Colonic mucosa (tissue), 4 donors: ENCODE data around the gene CAPRIN1. TPM values are rescaled to one million over a fixed set of nuclear protein-coding genes. Genes with fewer than 3 reads are reported as not detected.

ENCODE experiments used
- DNase-seq: peaks from one replicate; pipeline ENCODE4 v3.0.0-alpha.2; 2020
- H3K27ac ChIP-seq: fragments of 200-600 bp; one replicate; pipeline ENCODE4 v1.8.0; 2021
- H3K27me3 ChIP-seq: fragments of 200-600 bp; one replicate; pipeline ENCODE4 v1.8.0; 2021
- H3K36me3 ChIP-seq: fragments of 200-600 bp; one replicate; pipeline ENCODE4 v1.8.0; 2021
- H3K4me1 ChIP-seq: fragments of 200-600 bp; one replicate; pipeline ENCODE4 v1.8.0; 2021; ENCODE audit warnings: mild to moderate bottlenecking
- H3K4me3 ChIP-seq: fragments of 200-600 bp; one replicate; pipeline ENCODE4 v1.8.0; 2021
- H3K9ac ChIP-seq, 2 donors: one replicate each; pipeline ENCODE4 v1.7.0; 2013; ENCODE audit warnings: control low read depth in 2 of 2, low read depth in 2 of 2, low read length in 2 of 2
- H3K9me3 ChIP-seq: fragments of 200-600 bp; one replicate; pipeline ENCODE4 v1.8.0; 2021
- intact Hi-C: fragments of 100-400 bp; cut with DNase I; formaldehyde crosslinking; loops from one replicate; pipeline ENCODE4 v1.14.1; 2022
- total RNA-seq, 2 donors: library from RNA; stranded (reverse); fragmentation: NEBNext Ultra II Directional in 1 of 2; extraction: Animal tissue kit (Norgen Biotek cat#: 25700) in 1 of 2; gene quantifications; one replicate each; pipeline ENCODE4 v1.2.1, GENCODE V29; 2021
- TF ChIP-seq, protein P1 (sequence below): fragments of 200-600 bp; IDR thresholded peaks from one replicate; pipeline ENCODE4 v1.8.0; 2022; ENCODE audit warnings: antibody characterized with exemption, mild to moderate bottlenecking
- donor health status: healthy.
- donor health status: DM: no; HTN: no; CAD: no.
- donor health status: DM: no; HTN: no; CAD: no.

The CAPRIN1 gene
- total RNA-seq, 2 donors from 2014 or later, result 182 to 274 TPM

DNA sequence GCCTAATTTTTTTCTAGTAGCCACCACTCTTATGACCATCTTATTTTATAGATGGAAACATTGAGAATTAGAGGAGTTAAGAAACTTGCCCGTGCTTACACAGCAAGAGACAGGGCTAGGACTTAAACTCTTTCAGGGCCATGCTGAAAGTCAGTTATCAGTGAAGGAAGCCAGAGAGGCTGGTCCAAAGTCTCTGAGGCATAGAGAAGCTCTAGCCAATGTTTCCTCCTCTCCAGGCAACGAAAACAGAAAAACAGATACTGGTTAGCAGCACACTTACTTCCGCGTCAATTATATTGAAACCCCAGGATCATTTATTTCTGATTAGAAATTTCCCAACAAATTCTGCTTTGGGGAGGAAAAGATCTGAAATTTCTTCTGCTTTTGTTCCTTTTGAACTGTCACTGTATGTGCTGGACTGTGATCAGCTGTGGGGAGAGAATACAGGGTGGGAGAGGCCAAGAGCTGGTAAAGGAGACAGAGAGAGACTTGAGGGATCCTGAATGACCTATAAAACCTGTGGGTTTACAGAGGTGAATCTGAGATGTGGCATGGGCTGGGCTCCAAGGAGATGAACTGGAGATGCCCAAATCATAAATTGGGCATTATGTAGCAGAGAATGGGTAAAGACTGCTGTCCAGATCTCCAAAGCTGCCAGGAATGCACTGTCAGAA is 37.5 kb upstream of the CAPRIN1 start:
- TF ChIP-seq, protein P1, sequence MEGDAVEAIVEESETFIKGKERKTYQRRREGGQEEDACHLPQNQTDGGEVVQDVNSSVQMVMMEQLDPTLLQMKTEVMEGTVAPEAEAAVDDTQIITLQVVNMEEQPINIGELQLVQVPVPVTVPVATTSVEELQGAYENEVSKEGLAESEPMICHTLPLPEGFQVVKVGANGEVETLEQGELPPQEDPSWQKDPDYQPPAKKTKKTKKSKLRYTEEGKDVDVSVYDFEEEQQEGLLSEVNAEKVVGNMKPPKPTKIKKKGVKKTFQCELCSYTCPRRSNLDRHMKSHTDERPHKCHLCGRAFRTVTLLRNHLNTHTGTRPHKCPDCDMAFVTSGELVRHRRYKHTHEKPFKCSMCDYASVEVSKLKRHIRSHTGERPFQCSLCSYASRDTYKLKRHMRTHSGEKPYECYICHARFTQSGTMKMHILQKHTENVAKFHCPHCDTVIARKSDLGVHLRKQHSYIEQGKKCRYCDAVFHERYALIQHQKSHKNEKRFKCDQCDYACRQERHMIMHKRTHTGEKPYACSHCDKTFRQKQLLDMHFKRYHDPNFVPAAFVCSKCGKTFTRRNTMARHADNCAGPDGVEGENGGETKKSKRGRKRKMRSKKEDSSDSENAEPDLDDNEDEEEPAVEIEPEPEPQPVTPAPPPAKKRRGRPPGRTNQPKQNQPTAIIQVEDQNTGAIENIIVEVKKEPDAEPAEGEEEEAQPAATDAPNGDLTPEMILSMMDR, result no peak
- no peaks in the 10 kb centered on the region for H3K4me1 ChIP-seq
- no peak for DNase-seq
- no peak overlapping the region for H3K27ac ChIP-seq
- H3K4me3 ChIP-seq, result no peak overlapping the region
- peak overlapping the region in 1 of 2 donors; percentile 12 for H3K9ac ChIP-seq
- no peaks in the 10 kb centered on the region for H3K9me3 ChIP-seq
- intact Hi-C loops, result no loop called here
- H3K36me3 ChIP-seq, result no peaks in the 10 kb centered on the region
- no peaks in the 10 kb centered on the region for H3K27me3 ChIP-seq

GRCh38 chr11:34021977-34022735 is 29.4 kb upstream of the CAPRIN1 start:
- Histone ChIP-seq H3K4me1 (no peaks in the 10 kb centered on the region), H3K36me3 (no peaks in the 10 kb centered on the region), H3K9ac (no peak overlapping the region), H3K27ac (no peak overlapping the region), H3K9me3 (no peaks in the 10 kb centered on the region), H3K27me3 (no peaks in the 10 kb centered on the region), H3K4me3 (no peak overlapping the region)
- intact Hi-C loops, result no loop called here
- no peak for DNase-seq
- TF ChIP-seq, protein P1, result no peak

GRCh38 chr11:34026432-34026831 is 25.1 kb upstream of the CAPRIN1 start:
- intact Hi-C loops, result no loop called here
- no peaks in the 10 kb centered on the region for H3K27me3 ChIP-seq
- H3K4me1 ChIP-seq, result no peaks in the 10 kb centered on the region
- no peaks in the 10 kb centered on the region for H3K36me3 ChIP-seq
- no peak overlapping the region for H3K4me3 ChIP-seq
- no peak overlapping the region for H3K9ac ChIP-seq
- TF ChIP-seq, protein P1, result no peak
- no peaks in the 10 kb centered on the region for H3K9me3 ChIP-seq
- H3K27ac ChIP-seq, result no peak overlapping the region
- DNase-seq, result no peak

DNA sequence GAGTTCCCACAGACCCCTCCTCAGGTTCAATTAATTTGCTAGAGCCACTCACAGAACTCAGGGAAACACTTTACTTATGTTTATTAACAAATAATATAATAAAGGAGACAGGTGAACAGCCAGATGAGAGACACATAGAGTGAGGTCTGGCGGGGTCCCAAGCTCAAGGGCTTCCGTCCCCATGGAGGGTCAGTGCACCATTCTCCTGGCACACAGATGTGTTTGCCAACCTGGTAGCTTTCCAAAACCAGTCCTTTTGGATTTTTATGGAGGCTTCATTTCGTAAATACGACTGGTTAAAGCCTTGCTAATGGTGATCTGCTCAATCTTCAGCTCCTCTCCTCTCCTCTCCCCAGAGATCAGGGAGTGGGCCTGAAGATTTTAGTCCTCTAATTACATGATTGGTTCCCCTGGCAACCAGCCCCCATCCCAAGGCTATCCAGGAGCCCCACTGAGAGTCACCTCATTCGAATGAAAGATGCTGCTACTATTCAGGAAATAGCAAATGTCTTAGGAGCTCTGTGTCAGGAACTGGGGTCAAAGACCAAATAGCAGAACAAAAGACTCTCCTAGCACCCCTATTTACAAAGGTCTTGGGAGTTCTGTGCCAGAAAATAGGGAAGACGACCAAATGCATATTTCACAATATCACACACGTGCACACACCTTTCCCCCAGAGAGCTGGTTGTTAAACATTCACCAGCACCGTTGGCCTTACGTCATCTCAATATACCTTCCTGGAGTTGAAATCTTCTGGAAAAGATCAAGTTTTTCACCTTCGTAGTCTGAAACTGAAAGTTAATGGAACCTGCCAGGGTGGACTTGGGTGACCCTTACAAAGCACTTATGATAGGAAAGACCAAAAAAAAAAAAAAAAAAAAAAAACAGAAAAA is 23.8 kb upstream of the CAPRIN1 start:
- Histone ChIP-seq H3K9ac (peak overlapping the region; percentile 24 to 75), H3K4me3 (no peak overlapping the region), H3K9me3 (no peaks in the 10 kb centered on the region), H3K36me3 (no peaks in the 10 kb centered on the region), H3K27ac (peak overlapping the region; percentile 85), H3K4me1 (no peaks in the 10 kb centered on the region), H3K27me3 (no peaks in the 10 kb centered on the region)
- DNase-seq, result peak; percentile 88
- TF ChIP-seq, protein P1, result no peak
- intact Hi-C loops, result no loop called here

DNA sequence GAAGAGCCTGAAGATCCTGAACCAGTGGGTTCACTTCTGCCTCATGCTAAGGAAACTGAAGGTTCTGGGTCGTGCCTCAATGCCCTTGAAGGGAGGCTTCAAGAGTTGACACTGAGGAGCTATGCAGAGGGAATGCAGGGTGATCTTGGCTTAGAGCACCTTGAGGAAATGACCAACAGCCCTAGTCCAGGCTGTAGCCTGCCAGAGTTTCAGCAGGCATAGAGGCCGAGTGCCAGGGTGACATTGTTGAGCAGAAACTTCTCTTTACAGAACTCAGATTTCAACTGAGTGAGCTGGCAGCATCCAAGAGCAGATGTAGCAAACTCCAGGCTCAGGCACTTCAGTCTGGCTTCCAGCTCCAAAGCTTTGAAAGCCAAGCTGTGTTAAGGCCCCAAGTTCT is 23.1 kb upstream of the CAPRIN1 start:
- H3K27me3 ChIP-seq, result no peaks in the 10 kb centered on the region
- peak overlapping the region; percentile 24 to 75 for H3K9ac ChIP-seq
- H3K36me3 ChIP-seq, result no peaks in the 10 kb centered on the region
- TF ChIP-seq, protein P1, result no peak
- H3K4me1 ChIP-seq, result no peaks in the 10 kb centered on the region
- H3K4me3 ChIP-seq, result no peak overlapping the region
- H3K9me3 ChIP-seq, result no peaks in the 10 kb centered on the region
- peak overlapping the region; percentile 85 for H3K27ac ChIP-seq
- intact Hi-C loops, result no loop called here
- DNase-seq, result peak; percentile 28
